ENCODE results near the gene PRRC2B. TPM values are rescaled to one million over a fixed set of nuclear protein-coding genes. Genes with fewer than 3 reads are reported as not detected.

The PRRC2B gene
- total and polyA plus RNA-seq, 4 donors, result 10.3 to 44.3 (median 27.0) TPM

DNA sequence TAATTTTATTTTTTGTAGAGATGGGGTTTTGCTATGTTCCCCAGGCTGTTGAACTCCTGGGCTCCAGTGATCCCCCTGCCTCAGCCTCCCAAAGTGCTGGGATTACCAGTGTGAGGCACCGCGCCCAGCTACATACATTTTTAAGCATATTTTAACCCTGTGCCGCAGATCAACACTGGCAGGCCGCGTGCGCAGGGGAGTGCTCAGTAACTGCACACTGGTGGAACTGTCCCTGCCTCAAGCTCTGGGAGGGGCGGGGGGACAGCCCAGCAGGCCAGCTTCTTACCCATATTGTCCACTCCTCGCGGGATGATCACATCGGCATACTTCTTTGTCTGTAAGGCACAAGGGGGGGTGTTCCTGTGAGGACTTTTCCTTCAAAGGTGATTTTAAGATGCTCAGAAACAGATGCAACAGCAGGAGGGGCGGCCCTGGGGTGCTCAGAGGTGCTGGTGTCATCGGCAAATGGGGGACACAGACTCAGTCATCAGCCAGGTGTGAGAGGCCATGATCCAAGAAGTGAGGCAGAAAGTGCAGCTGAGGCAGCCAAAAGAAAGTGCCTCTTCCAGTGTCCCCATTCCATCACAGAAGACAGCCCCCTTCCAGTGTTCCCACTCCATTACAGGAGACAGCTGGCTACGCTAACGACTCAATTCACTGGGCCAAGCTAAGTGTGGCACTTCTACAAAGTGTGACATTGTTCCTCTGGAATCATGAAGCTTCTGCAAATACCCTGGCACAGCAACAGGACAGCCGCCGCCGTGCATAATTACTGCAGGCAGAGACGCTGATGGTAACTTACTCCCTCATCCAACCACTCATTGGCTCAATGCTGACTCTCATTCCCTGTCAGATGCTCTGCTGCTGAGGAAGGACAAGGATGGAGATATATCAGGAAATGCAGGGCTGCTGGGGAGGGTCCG is 132.0 kb downstream of the PRRC2B start:
- H3K4me3 ChIP-seq (ENCODE audit: low read depth in 1 of 3, low read length in 3 of 3), result no peak overlapping the region
- H3K9me3 ChIP-seq (ENCODE audit: control insufficient read depth in 4 of 4, low read length in 3 of 4), result no peaks in the 10 kb centered on the region
- H3K36me3 ChIP-seq (ENCODE audit: control insufficient read depth in 4 of 4, insufficient read depth in 3 of 4, low read depth in 1 of 4, low read length in 3 of 4), result peaks cover 14 to 76% (median 38%) of the 10 kb centered on the region in 4 donors
- no peaks in the 10 kb centered on the region for H3K27me3 ChIP-seq (ENCODE audit: control insufficient read depth in 4 of 4, insufficient read depth in 4 of 4, low read length in 3 of 4)
- DNase-seq (ENCODE audit: low spot score), result no peak
- no peak overlapping the region for H3K9ac ChIP-seq (ENCODE audit: low read depth in 1 of 2, low read length in 2 of 2)
- 90% methylated on average over 19 of the region's 19 CpGs for WGBS
- H3K4me1 ChIP-seq (ENCODE audit: control insufficient read depth in 4 of 4, insufficient read depth in 4 of 4, low read length in 3 of 4), result peaks cover 1 to 16% (median 12%) of the 10 kb centered on the region in 4 donors
- no peak overlapping the region for H3K27ac ChIP-seq (ENCODE audit: low read depth in 1 of 2, low read length in 2 of 2)
- TF ChIP-seq YY1 (IDR thresholded peaks at IDR 0.05), result no peak

DNA sequence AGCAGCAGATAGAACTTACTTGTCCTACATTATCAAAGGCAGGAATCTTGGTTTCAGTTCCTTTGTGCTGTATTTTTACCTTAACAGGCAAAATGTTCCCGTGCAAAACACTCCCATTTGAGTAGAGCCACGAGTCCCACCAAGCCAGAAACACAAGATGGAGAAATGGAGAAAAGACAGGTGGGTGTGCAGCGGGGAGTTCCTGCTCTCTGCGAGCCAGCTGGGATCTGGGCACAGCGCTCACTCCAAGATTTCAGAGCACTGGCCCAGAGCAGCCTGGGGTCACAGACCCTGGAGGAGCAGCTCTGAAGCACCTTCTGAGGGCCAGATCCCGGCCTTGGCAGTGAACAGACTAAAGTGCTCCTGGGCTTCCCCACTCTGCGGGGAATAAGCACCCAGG is 134.3 kb downstream of the PRRC2B start:
- DNase-seq (ENCODE audit: low spot score), result no peak
- Histone ChIP-seq H3K36me3 (ENCODE audit: control insufficient read depth in 4 of 4, insufficient read depth in 3 of 4, low read depth in 1 of 4, low read length in 3 of 4) (peaks cover 14 to 54% (median 28%) of the 10 kb centered on the region in 4 donors), H3K9me3 (ENCODE audit: control insufficient read depth in 4 of 4, low read length in 3 of 4) (no peaks in the 10 kb centered on the region), H3K4me3 (ENCODE audit: low read depth in 1 of 3, low read length in 3 of 3) (no peak overlapping the region), H3K4me1 (ENCODE audit: control insufficient read depth in 4 of 4, insufficient read depth in 4 of 4, low read length in 3 of 4) (peaks cover 6 to 21% (median 14%) of the 10 kb centered on the region in 4 donors), H3K27ac (ENCODE audit: low read depth in 1 of 2, low read length in 2 of 2) (no peak overlapping the region), H3K9ac (ENCODE audit: low read depth in 1 of 2, low read length in 2 of 2) (no peak overlapping the region), H3K27me3 (ENCODE audit: control insufficient read depth in 4 of 4, insufficient read depth in 4 of 4, low read length in 3 of 4) (no peaks in the 10 kb centered on the region)
- no peak for TF ChIP-seq SP1 (IDR thresholded peaks at IDR 0.05)
- TF ChIP-seq, protein P1, sequence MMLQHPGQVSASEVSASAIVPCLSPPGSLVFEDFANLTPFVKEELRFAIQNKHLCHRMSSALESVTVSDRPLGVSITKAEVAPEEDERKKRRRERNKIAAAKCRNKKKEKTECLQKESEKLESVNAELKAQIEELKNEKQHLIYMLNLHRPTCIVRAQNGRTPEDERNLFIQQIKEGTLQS (IDR thresholded peaks at IDR 0.05), result no peak
- TF ChIP-seq NR2F2 (IDR thresholded peaks at IDR 0.05), result no peak
- TF ChIP-seq, protein P2, sequence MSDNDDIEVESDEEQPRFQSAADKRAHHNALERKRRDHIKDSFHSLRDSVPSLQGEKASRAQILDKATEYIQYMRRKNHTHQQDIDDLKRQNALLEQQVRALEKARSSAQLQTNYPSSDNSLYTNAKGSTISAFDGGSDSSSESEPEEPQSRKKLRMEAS (IDR thresholded peaks at IDR 0.05), result no peak
- TF ChIP-seq, protein P3, sequence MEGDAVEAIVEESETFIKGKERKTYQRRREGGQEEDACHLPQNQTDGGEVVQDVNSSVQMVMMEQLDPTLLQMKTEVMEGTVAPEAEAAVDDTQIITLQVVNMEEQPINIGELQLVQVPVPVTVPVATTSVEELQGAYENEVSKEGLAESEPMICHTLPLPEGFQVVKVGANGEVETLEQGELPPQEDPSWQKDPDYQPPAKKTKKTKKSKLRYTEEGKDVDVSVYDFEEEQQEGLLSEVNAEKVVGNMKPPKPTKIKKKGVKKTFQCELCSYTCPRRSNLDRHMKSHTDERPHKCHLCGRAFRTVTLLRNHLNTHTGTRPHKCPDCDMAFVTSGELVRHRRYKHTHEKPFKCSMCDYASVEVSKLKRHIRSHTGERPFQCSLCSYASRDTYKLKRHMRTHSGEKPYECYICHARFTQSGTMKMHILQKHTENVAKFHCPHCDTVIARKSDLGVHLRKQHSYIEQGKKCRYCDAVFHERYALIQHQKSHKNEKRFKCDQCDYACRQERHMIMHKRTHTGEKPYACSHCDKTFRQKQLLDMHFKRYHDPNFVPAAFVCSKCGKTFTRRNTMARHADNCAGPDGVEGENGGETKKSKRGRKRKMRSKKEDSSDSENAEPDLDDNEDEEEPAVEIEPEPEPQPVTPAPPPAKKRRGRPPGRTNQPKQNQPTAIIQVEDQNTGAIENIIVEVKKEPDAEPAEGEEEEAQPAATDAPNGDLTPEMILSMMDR (IDR thresholded peaks at IDR 0.05; ENCODE audit: low read depth, low read length, missing input control), result no peak
- TF ChIP-seq JUND (IDR thresholded peaks at IDR 0.05), result no peak
- TF ChIP-seq RAD21 (IDR thresholded peaks at IDR 0.05), result no peak
- TF ChIP-seq, protein P4, sequence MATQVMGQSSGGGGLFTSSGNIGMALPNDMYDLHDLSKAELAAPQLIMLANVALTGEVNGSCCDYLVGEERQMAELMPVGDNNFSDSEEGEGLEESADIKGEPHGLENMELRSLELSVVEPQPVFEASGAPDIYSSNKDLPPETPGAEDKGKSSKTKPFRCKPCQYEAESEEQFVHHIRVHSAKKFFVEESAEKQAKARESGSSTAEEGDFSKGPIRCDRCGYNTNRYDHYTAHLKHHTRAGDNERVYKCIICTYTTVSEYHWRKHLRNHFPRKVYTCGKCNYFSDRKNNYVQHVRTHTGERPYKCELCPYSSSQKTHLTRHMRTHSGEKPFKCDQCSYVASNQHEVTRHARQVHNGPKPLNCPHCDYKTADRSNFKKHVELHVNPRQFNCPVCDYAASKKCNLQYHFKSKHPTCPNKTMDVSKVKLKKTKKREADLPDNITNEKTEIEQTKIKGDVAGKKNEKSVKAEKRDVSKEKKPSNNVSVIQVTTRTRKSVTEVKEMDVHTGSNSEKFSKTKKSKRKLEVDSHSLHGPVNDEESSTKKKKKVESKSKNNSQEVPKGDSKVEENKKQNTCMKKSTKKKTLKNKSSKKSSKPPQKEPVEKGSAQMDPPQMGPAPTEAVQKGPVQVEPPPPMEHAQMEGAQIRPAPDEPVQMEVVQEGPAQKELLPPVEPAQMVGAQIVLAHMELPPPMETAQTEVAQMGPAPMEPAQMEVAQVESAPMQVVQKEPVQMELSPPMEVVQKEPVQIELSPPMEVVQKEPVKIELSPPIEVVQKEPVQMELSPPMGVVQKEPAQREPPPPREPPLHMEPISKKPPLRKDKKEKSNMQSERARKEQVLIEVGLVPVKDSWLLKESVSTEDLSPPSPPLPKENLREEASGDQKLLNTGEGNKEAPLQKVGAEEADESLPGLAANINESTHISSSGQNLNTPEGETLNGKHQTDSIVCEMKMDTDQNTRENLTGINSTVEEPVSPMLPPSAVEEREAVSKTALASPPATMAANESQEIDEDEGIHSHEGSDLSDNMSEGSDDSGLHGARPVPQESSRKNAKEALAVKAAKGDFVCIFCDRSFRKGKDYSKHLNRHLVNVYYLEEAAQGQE (IDR thresholded peaks at IDR 0.05), result no peak
- TF ChIP-seq GABPA (IDR thresholded peaks at IDR 0.05 in 1 of 2, conservative IDR thresholded peaks at IDR 0.05 in 1 of 2), result no peak
- no peak for TF ChIP-seq FOXA1 (IDR thresholded peaks at IDR 0.05)
- TF ChIP-seq RXRA (IDR thresholded peaks at IDR 0.05), result no peak
- TF ChIP-seq, protein P5, sequence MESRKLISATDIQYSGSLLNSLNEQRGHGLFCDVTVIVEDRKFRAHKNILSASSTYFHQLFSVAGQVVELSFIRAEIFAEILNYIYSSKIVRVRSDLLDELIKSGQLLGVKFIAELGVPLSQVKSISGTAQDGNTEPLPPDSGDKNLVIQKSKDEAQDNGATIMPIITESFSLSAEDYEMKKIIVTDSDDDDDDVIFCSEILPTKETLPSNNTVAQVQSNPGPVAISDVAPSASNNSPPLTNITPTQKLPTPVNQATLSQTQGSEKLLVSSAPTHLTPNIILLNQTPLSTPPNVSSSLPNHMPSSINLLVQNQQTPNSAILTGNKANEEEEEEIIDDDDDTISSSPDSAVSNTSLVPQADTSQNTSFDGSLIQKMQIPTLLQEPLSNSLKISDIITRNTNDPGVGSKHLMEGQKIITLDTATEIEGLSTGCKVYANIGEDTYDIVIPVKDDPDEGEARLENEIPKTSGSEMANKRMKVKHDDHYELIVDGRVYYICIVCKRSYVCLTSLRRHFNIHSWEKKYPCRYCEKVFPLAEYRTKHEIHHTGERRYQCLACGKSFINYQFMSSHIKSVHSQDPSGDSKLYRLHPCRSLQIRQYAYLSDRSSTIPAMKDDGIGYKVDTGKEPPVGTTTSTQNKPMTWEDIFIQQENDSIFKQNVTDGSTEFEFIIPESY (IDR thresholded peaks at IDR 0.05), result no peak
- TF ChIP-seq FOXA2 (IDR thresholded peaks at IDR 0.05), result no peak
- TF ChIP-seq YY1 (IDR thresholded peaks at IDR 0.05), result no peak
- no peak for TF ChIP-seq EGR1 (IDR thresholded peaks at IDR 0.05; ENCODE audit: low read depth in 2 of 2)
- no peak for TF ChIP-seq TAF1 (conservative IDR thresholded peaks at IDR 0.05)
- 94% methylated on average over 7 of the region's 7 CpGs for WGBS

All from liver (tissue), 9 donors.